Peyer's patch (tissue), 4 donors: ENCODE results near the gene RNH1. TPM values are rescaled to one million over a fixed set of nuclear protein-coding genes. Genes with fewer than 3 reads are reported as not detected.
A peak's percentile ranks its signal among the peaks of the same experiment; 100 is the strongest.

ENCODE experiments used
- DNase-seq, 3 donors: peaks; one replicate each; pipeline ENCODE4 v3.0.0-alpha.2; 2017 to 2019
- H3K27ac ChIP-seq, 4 donors: fragments of 200-600 bp; sonication (generic); one replicate each; pipeline ENCODE4 v1.5.1; 2016 to 2019
- H3K27me3 ChIP-seq, 2 donors: fragments of 200-600 bp; sonication (generic); one replicate each; pipeline ENCODE4 v1.5.1; 2019
- H3K36me3 ChIP-seq, 3 donors: fragments of 200-600 bp; sonication (generic); one replicate each; pipeline ENCODE4 v1.5.1; 2016 to 2019
- H3K4me1 ChIP-seq, 4 donors: fragments of 200-600 bp; sonication (generic); one replicate each; pipeline ENCODE4 v1.5.1; 2016 to 2019
- H3K4me3 ChIP-seq, 4 donors: fragments of 200-600 bp; sonication (generic); 1 replicate in 3 of 4; 2 replicates in 1 of 4; pipeline ENCODE4 v1.5.1; 2016 to 2019; ENCODE audit warnings: mild to moderate bottlenecking in 1 of 4
- H3K9me3 ChIP-seq, 4 donors: fragments of 200-600 bp; sonication (generic); one replicate each; pipeline ENCODE4 v1.5.1; 2016 to 2019; ENCODE audit warnings: mild to moderate bottlenecking in 1 of 4
- POLR2A ChIP-seq, 2 donors: fragments of 450-650 bp; IDR thresholded peaks; one replicate each; pipeline ENCODE4 v1.5.1; 2017; ENCODE audit warnings: antibody characterized with exemption in 2 of 2, mild to moderate bottlenecking in 2 of 2, moderate library complexity in 2 of 2
- total RNA-seq, 4 donors: library from RNA; depleted of rRNA; stranded (reverse); fragments of >200 nt; gene quantifications; one replicate each; pipeline ENCODE4 v1.1.0, GENCODE V29; 2016
- TF ChIP-seq, protein P1 (sequence below), 6 experiments: fragments of 450-650 bp in 4 of 6; fragments of 200-600 bp in 2 of 6; sonication (generic) in 1 of 6; IDR thresholded peaks; one replicate each; pipeline ENCODE4 v1.5.1; 2017 to 2019; ENCODE audit warnings: antibody characterized with exemption in 6 of 6, mild to moderate bottlenecking in 3 of 6, moderate library complexity in 1 of 6

The RNH1 gene
- total RNA-seq, 4 donors from 2014 or later = 130 to 157 (median 137) TPM

DNA sequence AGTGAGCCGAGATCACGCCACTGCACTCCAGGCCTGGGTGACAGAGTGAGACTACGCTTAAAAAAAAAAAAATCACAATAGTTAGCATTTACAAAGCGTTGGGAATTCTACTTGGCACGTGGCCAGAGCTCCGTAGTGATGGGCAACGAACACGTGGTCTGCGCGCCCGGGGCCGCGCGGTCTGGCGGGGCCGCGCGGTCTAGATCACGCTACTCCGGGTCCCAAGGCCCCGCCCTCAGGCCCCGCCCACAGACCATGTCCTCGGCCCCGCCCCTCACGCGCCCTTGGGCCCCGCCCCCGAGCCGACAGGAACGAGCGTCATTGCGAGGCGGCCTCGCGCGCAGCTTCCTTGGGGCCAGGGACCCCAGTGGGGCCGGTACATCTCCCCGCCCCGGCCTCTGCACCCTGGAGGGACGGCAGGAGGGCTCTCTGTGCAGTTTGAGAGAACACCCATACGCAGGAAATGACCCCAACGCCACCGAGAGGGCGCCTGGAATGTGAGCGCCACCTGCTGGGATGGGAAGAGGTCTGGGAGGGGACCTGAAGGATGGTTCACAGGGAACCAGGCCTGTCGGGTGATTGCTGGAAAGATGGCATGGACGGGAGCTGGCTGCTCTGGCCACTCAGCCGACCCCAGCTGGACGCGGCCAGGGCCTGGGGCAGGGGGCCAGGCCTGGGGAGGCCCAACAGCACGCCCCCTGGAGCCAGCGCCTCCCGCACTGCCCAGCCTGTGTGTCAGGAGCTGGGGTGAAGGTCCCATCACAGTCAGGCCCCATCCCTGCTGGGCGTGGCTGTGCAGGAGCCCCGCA, 58.9 kb downstream of the RNH1 start:
- Histone ChIP-seq H3K27me3 (no peaks in the 10 kb centered on the region), H3K27ac (peak overlapping the region; percentile 91 to 97 (median 94)), H3K9me3 (no peaks in the 10 kb centered on the region), H3K4me3 (peak overlapping the region; percentile 50 to 64 (median 60)), H3K36me3 (peaks cover 0 to 4% (median 0%) of the 10 kb centered on the region in 3 donors), H3K4me1 (peaks cover 0 to 46% (median 10%) of the 10 kb centered on the region in 4 donors)
- peak; percentile 98 to 99 (median 99) for DNase-seq
- TF ChIP-seq, protein P1, sequence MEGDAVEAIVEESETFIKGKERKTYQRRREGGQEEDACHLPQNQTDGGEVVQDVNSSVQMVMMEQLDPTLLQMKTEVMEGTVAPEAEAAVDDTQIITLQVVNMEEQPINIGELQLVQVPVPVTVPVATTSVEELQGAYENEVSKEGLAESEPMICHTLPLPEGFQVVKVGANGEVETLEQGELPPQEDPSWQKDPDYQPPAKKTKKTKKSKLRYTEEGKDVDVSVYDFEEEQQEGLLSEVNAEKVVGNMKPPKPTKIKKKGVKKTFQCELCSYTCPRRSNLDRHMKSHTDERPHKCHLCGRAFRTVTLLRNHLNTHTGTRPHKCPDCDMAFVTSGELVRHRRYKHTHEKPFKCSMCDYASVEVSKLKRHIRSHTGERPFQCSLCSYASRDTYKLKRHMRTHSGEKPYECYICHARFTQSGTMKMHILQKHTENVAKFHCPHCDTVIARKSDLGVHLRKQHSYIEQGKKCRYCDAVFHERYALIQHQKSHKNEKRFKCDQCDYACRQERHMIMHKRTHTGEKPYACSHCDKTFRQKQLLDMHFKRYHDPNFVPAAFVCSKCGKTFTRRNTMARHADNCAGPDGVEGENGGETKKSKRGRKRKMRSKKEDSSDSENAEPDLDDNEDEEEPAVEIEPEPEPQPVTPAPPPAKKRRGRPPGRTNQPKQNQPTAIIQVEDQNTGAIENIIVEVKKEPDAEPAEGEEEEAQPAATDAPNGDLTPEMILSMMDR (IDR thresholded peaks at IDR 0.05) = peak; percentile 74 to 98 (median 88)
- peak; percentile 70 to 78 for TF ChIP-seq POLR2A (IDR thresholded peaks at IDR 0.05)

GRCh38 chr11:446891-447290, 60.2 kb downstream of the RNH1 start:
- no peaks in the 10 kb centered on the region for H3K27me3 ChIP-seq
- H3K9me3 ChIP-seq = no peaks in the 10 kb centered on the region
- H3K4me1 ChIP-seq = peaks cover 0 to 56% (median 10%) of the 10 kb centered on the region in 4 donors
- no peaks in the 10 kb centered on the region for H3K36me3 ChIP-seq
- peak in 2 of 3 donors; percentile 81 to 84 for DNase-seq
- TF ChIP-seq, protein P1 (IDR thresholded peaks at IDR 0.05) = no peak
- TF ChIP-seq POLR2A (IDR thresholded peaks at IDR 0.05) = peak; percentile 49 to 69
- peak overlapping the region in 2 of 4 donors; percentile 34 for H3K4me3 ChIP-seq
- peak overlapping the region in 3 of 4 donors; percentile 91 to 97 (median 96) for H3K27ac ChIP-seq

- Histone ChIP-seq H3K36me3 (no peaks in the 10 kb centered on the region), H3K9me3 (no peaks in the 10 kb centered on the region), H3K27ac (peak overlapping the region in 3 of 4 donors; percentile 91 to 97 (median 96)), H3K4me1 (peaks cover 0 to 50% (median 10%) of the 10 kb centered on the region in 4 donors), H3K4me3 (peak overlapping the region in 2 of 4 donors; percentile 34), H3K27me3 (no peaks in the 10 kb centered on the region)
- peak; percentile 84 to 86 for TF ChIP-seq POLR2A (IDR thresholded peaks at IDR 0.05)
- TF ChIP-seq, protein P1 (IDR thresholded peaks at IDR 0.05) = no peak
- DNase-seq = peak in 2 of 3 donors; percentile 86 to 87
Observed at GRCh38 chr11:445765-446588, 61.1 kb downstream of the RNH1 start.

Other genes starting within 250 kb of the RNH1 start
- 100 to 1,000 TPM; 109 to 687 (median 492) TPM for gene NLRP6, start 228.8 kb downstream of the RNH1 start, total RNA-seq
- gene PGGHG, start 218.1 kb downstream of the RNH1 start, total RNA-seq = 100 to 1,000 TPM in 3 of 4 donors, 10 to 100 TPM in 1; 94.2 to 385 (median 317) TPM
- not detected for gene IFITM5, start 207.7 kb downstream of the RNH1 start, total RNA-seq
- gene IFITM2, start 199.4 kb downstream of the RNH1 start, total RNA-seq = 10 to 100 TPM; 15.6 to 98.2 (median 46.0) TPM
- gene IFITM1, start 193.2 kb downstream of the RNH1 start, total RNA-seq = 100 to 1,000 TPM in 2 of 4 donors, 10 to 100 TPM in 2; 45.9 to 141 (median 89.6) TPM
- gene IFITM3, start 186.4 kb downstream of the RNH1 start, total RNA-seq = 100 to 1,000 TPM in 1 of 4 donors, 10 to 100 TPM in 3; 30.6 to 200 (median 84.7) TPM
- 10 to 100 TPM in 2 of 4 donors, 1 to 10 TPM in 2; 2.5 to 36.3 (median 9.3) TPM for gene B4GALNT4, start 137.7 kb downstream of the RNH1 start, total RNA-seq
- 100 to 1,000 TPM in 3 of 4 donors, 10 to 100 TPM in 1; 95.7 to 254 (median 202) TPM for gene PKP3, start 113.0 kb downstream of the RNH1 start, total RNA-seq
- 100 to 1,000 TPM in 3 of 4 donors, 10 to 100 TPM in 1; 82.3 to 143 (median 111) TPM for gene SIGIRR, start 92.2 kb downstream of the RNH1 start, total RNA-seq
- 100 to 1,000 TPM; 161 to 474 (median 254) TPM for gene ANO9, start 65.2 kb downstream of the RNH1 start, total RNA-seq
- 10 to 100 TPM; 21.0 to 42.7 (median 31.7) TPM for gene PTDSS2, start 57.0 kb downstream of the RNH1 start, total RNA-seq
- gene HRAS, start 28.3 kb upstream of the RNH1 start, total RNA-seq = 10 to 100 TPM; 27.4 to 55.3 (median 35.1) TPM
- 1 to 10 TPM in 2 of 4 donors, under 1 TPM in 2; 0.67 to 4.1 (median 2.4) TPM for gene LRRC56, start 30.3 kb upstream of the RNH1 start, total RNA-seq
- 10 to 100 TPM in 3 of 4 donors, 1 to 10 TPM in 1; 6.6 to 32.9 (median 14.1) TPM for gene LMNTD2, start 53.5 kb upstream of the RNH1 start, total RNA-seq
- 100 to 1,000 TPM in 3 of 4 donors, 10 to 100 TPM in 1; 80.9 to 340 (median 172) TPM for gene RASSF7, start 53.7 kb upstream of the RNH1 start, total RNA-seq
- 10 to 100 TPM; 48.4 to 88.0 (median 57.8) TPM for gene PHRF1, start 69.2 kb upstream of the RNH1 start, total RNA-seq
- 10 to 100 TPM; 28.1 to 80.9 (median 58.4) TPM for gene IRF7, start 108.7 kb upstream of the RNH1 start, total RNA-seq
- 1,000 to 10,000 TPM in 3 of 4 donors, 10 to 100 TPM in 1; 77.6 to 1,696 (median 1,274) TPM for gene CDHR5, start 117.7 kb upstream of the RNH1 start, total RNA-seq
- 10 to 100 TPM in 1 of 4 donors, not detected in 3; 12.6 TPM for gene SCT, start 119.9 kb upstream of the RNH1 start, total RNA-seq
- 1 to 10 TPM in 2 of 4 donors, not detected in 2; 1.6 to 3.0 TPM for gene DRD4, start 130.0 kb upstream of the RNH1 start, total RNA-seq
- 10 to 100 TPM; 14.9 to 56.2 (median 47.0) TPM for gene DEAF1, start 188.0 kb upstream of the RNH1 start, total RNA-seq
- 10 to 100 TPM; 10.7 to 58.9 (median 44.5) TPM for gene TMEM80, start 188.6 kb upstream of the RNH1 start, total RNA-seq
- gene EPS8L2, start 199.0 kb upstream of the RNH1 start, total RNA-seq = 100 to 1,000 TPM; 258 to 710 (median 672) TPM
- 100 to 1,000 TPM; 140 to 175 (median 149) TPM for gene TALDO1, start 240.2 kb upstream of the RNH1 start, total RNA-seq